HG02970 (cell line): ENCODE data around the gene OR6B1.
"Not testable (repeated sequence)": the region's sequence is repeated elsewhere in the genome, so short reads cannot be mapped to it uniquely, and the experiment has no call there.

ENCODE experiments used
- ATAC-seq: cut with Tn5 transposase; IDR thresholded peaks from one replicate; pipeline ENCODE4 v1.9.1; 2021; ENCODE audit warnings: mild to moderate bottlenecking, moderate library complexity, moderate number of reproducible peaks; ENCODE audit not compliant: unreplicated experiment, low FRiP score

The OR6B1 gene

GRCh38 chr7:144036302-144036885 is 36.3 kb downstream of the OR6B1 start:
- no peak for ATAC-seq

DNA sequence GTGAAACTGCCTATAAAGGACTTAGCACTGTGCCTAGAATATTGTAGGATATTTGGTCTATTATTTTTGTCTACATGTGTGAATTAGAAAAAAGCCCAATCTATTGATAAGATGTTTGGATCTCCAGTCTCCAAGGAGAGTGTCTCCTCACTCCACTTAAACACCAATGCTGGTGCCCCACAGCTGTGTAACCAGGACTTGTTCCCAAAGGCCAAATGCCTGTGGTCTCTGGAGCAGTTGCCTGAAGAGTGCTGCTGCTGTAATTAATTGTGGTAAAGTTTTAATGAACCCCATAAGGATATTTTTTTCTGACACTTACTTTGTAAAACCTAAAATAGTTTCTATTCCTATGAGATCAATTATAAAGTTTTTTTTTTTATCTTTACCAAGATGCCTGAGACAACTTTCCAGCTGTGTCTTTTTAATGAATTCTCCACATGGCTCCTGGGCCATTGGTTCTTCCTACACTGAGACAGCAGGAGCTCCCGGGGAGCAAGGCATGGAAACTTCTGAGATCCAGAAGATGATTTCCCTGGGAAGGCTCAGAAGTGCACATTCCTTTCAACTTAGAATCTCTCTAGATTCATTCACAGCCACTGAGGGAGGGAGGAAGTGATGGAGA is 37.4 kb downstream of the OR6B1 start:
- ATAC-seq: no peak

GRCh38 chr7:144038887-144039286 is 38.8 kb downstream of the OR6B1 start:
- ATAC-seq: no peak

GRCh38 chr7:144048648-144049047 is 48.5 kb downstream of the OR6B1 start, which contains the start of gene OR2A5:
Gene OR2A5, plus strand, starts transcription at chr7:144048948. Its CDS starts 1,454 bp downstream, at chr7:144050402.
- ATAC-seq: no peak

GRCh38 chr7:144049491-144049890 is 49.4 kb downstream of the OR6B1 start:
- ATAC-seq: no peak

DNA sequence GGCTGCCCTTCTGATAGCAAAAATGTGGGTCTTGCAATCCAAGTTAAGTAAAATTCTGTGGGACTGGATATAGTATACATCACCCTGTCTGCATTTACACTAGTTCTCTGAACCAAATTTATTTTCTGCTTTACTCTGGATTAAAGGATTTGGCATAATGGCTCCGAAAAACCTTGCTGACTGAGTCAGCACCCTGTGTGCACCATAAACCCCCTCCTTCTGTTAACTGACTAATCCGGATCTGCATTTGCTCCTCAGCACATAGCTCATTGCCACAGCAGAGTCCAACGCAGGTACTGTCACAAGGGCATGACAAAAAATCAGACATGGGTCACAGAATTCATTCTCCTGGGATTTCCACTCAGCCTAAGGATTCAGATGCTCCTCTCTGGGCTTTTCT is 50.0 kb downstream of the OR6B1 start:
- no peak for ATAC-seq

- ATAC-seq: not testable (repeated sequence)
Measured at GRCh38 chr7:144050884-144051283, 50.8 kb downstream of the OR6B1 start.

DNA sequence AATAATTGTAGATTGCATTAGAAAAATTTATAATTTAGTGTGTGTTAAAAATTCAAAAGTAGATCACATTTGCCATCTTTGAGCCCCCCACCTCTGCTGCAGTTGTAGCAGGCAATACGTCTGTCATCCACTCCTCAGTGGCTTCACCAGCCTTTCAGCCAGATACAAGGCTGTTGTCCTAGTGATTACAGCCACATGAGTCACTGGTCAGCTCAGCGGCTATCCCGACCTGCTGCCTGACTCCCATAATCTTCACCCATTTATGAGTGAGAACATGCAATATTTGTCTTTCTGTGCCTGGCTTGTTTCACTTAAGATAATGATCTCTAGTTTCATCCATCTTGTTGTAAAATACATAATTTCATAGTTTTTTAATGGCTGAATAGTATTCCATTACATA is 57.8 kb downstream of the OR6B1 start:
- ATAC-seq: no peak
